Thyroid gland (tissue), 4 donors: ENCODE results near the gene MARK4.

Source experiments
- POLR2A ChIP-seq, 2 donors: fragments of 450-650 bp; IDR thresholded peaks; one replicate each; pipeline ENCODE4 v1.6.1; 2017; ENCODE audit warnings: antibody characterized with exemption in 2 of 2, mild to moderate bottlenecking in 2 of 2, moderate library complexity in 1 of 2
- TF ChIP-seq, protein P1 (sequence below), 6 experiments: fragments of 200-600 bp in 3 of 6; fragments of 450-650 bp in 3 of 6; sonication (generic) in 3 of 6; IDR thresholded peaks; one replicate each; pipeline ENCODE4 v1.5.1; 2016 to 2019; ENCODE audit warnings: antibody characterized with exemption in 6 of 6, mild to moderate bottlenecking in 2 of 6, inconsistent platforms in 1 of 6, moderate library complexity in 1 of 6

DNA sequence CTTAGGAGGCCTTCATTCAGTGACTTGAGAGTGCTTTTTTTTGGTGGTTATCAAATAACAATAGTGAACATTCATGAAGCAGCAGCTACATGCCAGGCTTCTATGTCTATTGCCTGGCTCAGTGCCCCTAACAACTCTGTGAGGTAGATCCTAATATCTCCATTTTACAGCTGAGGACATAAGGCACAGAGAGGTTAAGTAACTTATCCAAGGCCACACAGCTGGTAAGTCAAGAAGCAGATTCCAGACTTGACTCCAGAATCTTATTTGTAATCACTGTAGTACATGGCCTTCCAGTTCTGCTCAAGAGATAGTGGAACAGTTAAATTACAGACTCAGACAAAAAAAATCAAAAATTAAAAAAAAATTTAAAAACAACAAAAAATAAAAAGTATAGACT is 44.8 kb downstream of the MARK4 start:
- no peak for TF ChIP-seq POLR2A (IDR thresholded peaks at IDR 0.05)
- TF ChIP-seq, protein P1, sequence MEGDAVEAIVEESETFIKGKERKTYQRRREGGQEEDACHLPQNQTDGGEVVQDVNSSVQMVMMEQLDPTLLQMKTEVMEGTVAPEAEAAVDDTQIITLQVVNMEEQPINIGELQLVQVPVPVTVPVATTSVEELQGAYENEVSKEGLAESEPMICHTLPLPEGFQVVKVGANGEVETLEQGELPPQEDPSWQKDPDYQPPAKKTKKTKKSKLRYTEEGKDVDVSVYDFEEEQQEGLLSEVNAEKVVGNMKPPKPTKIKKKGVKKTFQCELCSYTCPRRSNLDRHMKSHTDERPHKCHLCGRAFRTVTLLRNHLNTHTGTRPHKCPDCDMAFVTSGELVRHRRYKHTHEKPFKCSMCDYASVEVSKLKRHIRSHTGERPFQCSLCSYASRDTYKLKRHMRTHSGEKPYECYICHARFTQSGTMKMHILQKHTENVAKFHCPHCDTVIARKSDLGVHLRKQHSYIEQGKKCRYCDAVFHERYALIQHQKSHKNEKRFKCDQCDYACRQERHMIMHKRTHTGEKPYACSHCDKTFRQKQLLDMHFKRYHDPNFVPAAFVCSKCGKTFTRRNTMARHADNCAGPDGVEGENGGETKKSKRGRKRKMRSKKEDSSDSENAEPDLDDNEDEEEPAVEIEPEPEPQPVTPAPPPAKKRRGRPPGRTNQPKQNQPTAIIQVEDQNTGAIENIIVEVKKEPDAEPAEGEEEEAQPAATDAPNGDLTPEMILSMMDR (IDR thresholded peaks at IDR 0.05), result no peak
